ENCODE measurements around the gene JPH2. TPM values are rescaled to one million over a fixed set of nuclear protein-coding genes. Genes with fewer than 3 reads are reported as not detected.

JPH2 gene
- total RNA-seq, 1 experiment from 2014 or later, result 0.17 TPM

DNA sequence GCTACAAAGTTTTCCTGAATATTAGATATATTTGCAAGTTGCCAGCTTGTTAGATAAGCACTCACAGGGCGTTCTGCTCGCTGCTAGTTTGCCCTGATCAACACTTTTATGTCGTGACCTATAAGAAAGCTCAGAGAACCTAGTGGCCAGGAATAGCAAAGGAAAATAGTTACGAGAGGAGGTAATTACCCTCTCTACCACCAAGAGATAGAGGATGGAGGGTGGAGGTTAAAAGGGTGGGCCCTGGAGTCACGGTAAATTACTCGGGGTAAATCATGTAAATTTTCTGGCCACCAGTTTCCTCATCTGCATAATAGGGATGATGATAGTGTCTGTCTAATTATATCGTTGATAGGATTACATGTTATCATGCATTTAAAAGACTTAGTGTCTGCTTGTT, 87.2 kb downstream of the JPH2 start:
- no peaks in the 10 kb centered on the region for H3K9me2 ChIP-seq (ENCODE audit: insufficient read depth)
- no peak overlapping the region for H2AFZ ChIP-seq (ENCODE audit: low read depth, low read length, poor library complexity, severe bottlenecking)
- CTCF ChIA-PET, result interaction anchor here (1.5 kb wide), 1 partner anchor 90 kb away, joined by 4 read pairs; no protein-coding TSS in a partner anchor
- no peak for TF ChIP-seq CBX3 (IDR thresholded peaks at IDR 0.05; ENCODE audit: low read depth)
- TF ChIP-seq JUND (IDR thresholded peaks at IDR 0.05), result no peak
- TF ChIP-seq CTCF (IDR thresholded peaks at IDR 0.05 in 2 of 3, conservative IDR thresholded peaks at IDR 0.05 in 1 of 3; ENCODE audit: borderline replicate concordance in 1 of 3, insufficient read depth in 1 of 3, low read depth in 2 of 3, low read length in 2 of 3), result no peak
- TF ChIP-seq, protein P1, sequence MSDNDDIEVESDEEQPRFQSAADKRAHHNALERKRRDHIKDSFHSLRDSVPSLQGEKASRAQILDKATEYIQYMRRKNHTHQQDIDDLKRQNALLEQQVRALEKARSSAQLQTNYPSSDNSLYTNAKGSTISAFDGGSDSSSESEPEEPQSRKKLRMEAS (IDR thresholded peaks at IDR 0.05), result no peak
- TF ChIP-seq EGR1 (IDR thresholded peaks at IDR 0.05; ENCODE audit: low read depth), result no peak
- no peak for TF ChIP-seq EZH2 (IDR thresholded peaks at IDR 0.05)
- TF ChIP-seq TCF7L2 (IDR thresholded peaks at IDR 0.05; ENCODE audit: borderline replicate concordance, extremely low read depth, insufficient read depth, insufficient read length), result no peak
- no peak for TF ChIP-seq YY1 (IDR thresholded peaks at IDR 0.05; ENCODE audit: extremely low read depth, insufficient replicate concordance, low read depth, low read length)
- no peak for TF ChIP-seq ZBTB33 (IDR thresholded peaks at IDR 0.05; ENCODE audit: extremely low read depth, insufficient replicate concordance, low read length)
- TF ChIP-seq SP1 (IDR thresholded peaks at IDR 0.05; ENCODE audit: low read depth), result no peak
- TF ChIP-seq SIN3A (IDR thresholded peaks at IDR 0.05; ENCODE audit: low read depth), result no peak
- no peak for TF ChIP-seq EZH2phosphoT487 (IDR thresholded peaks at IDR 0.05; ENCODE audit: borderline replicate concordance)
- TF ChIP-seq, protein P2, sequence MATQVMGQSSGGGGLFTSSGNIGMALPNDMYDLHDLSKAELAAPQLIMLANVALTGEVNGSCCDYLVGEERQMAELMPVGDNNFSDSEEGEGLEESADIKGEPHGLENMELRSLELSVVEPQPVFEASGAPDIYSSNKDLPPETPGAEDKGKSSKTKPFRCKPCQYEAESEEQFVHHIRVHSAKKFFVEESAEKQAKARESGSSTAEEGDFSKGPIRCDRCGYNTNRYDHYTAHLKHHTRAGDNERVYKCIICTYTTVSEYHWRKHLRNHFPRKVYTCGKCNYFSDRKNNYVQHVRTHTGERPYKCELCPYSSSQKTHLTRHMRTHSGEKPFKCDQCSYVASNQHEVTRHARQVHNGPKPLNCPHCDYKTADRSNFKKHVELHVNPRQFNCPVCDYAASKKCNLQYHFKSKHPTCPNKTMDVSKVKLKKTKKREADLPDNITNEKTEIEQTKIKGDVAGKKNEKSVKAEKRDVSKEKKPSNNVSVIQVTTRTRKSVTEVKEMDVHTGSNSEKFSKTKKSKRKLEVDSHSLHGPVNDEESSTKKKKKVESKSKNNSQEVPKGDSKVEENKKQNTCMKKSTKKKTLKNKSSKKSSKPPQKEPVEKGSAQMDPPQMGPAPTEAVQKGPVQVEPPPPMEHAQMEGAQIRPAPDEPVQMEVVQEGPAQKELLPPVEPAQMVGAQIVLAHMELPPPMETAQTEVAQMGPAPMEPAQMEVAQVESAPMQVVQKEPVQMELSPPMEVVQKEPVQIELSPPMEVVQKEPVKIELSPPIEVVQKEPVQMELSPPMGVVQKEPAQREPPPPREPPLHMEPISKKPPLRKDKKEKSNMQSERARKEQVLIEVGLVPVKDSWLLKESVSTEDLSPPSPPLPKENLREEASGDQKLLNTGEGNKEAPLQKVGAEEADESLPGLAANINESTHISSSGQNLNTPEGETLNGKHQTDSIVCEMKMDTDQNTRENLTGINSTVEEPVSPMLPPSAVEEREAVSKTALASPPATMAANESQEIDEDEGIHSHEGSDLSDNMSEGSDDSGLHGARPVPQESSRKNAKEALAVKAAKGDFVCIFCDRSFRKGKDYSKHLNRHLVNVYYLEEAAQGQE (IDR thresholded peaks at IDR 0.05; ENCODE audit: low read depth), result no peak
- no peak for TF ChIP-seq CEBPB (IDR thresholded peaks at IDR 0.05; ENCODE audit: low read depth)
- TF ChIP-seq ZNF274 (IDR thresholded peaks at IDR 0.05; ENCODE audit: low read depth, low read length), result no peak
- no peak for TF ChIP-seq ELF1 (IDR thresholded peaks at IDR 0.05; ENCODE audit: borderline replicate concordance, low read depth)
- TF ChIP-seq POLR2AphosphoS5 (IDR thresholded peaks at IDR 0.05; ENCODE audit: low read depth, low read length), result no peak
- no peak for TF ChIP-seq RAD21 (IDR thresholded peaks at IDR 0.05; ENCODE audit: low read depth)
- no peak for TF ChIP-seq SRF (IDR thresholded peaks at IDR 0.05; ENCODE audit: low read depth)
- peaks cover 5% of the 10 kb centered on the region; the same call in 1 of the 2 replicates for H3K27me3 ChIP-seq (ENCODE audit: insufficient read depth, low read length)
- ATAC-seq (no peak), DNase-seq (ENCODE audit: low read depth, low spot score) (no peak)
- H3K79me2 ChIP-seq (ENCODE audit: insufficient read depth, low read length), result no peaks in the 10 kb centered on the region
- no peak overlapping the region for H3K4me2 ChIP-seq (ENCODE audit: low read length)
- intact Hi-C loops (cut with micrococcal nuclease), result no loop called here
- BruUV-seq (replicated peaks), result no TSS peak
- H3K9ac ChIP-seq (ENCODE audit: low read length), result no peak overlapping the region
- POLR2A ChIA-PET, result no interaction called here
- H3K36me3 ChIP-seq (ENCODE audit: control insufficient read depth in 1 of 2, insufficient read depth in 2 of 2, low read length in 2 of 2), result no peaks in the 10 kb centered on the region
- RAD21 ChIA-PET (ENCODE audit: low non-redundant PET in 1 of 2, low total read pairs in 2 of 2, uncharacterized antibody in 2 of 2, unreplicated experiment in 2 of 2), result no interaction called here
- no peak overlapping the region for H3K4me3 ChIP-seq (replicated peaks in 1 of 2; ENCODE audit: low read depth in 1 of 2, low read length in 2 of 2)
- no peaks in the 10 kb centered on the region for H4K20me1 ChIP-seq (ENCODE audit: insufficient read depth)
- peaks cover 0 to 8% of the 10 kb centered on the region in 2 experiments; a peak in 1 of 4 replicates for H3K4me1 ChIP-seq (ENCODE audit: control insufficient read depth in 1 of 2, insufficient read depth in 2 of 2, low read length in 2 of 2)
- no peak overlapping the region for H3K27ac ChIP-seq (ENCODE audit: low read depth, low read length)
- no peaks in the 10 kb centered on the region for H3K9me3 ChIP-seq (ENCODE audit: control insufficient read depth in 1 of 2, insufficient read depth in 1 of 2, low read depth in 1 of 2, low read length in 2 of 2)
